Naive thymus-derived CD4-positive, alpha-beta T cell (primary cell): Measurements from ENCODE around the gene LRRC8D. TPM values are rescaled to one million over a fixed set of nuclear protein-coding genes. Genes with fewer than 3 reads are reported as not detected.

Experiments used
- ATAC-seq: fragments of 150-1000 bp; cut with Tn5 transposase; 2 replicates; pipeline ENCODE4 v1.10.0; 2021; ENCODE audit warnings: mild to moderate bottlenecking, moderate library complexity
- CTCF ChIA-PET: fragments of 350-600 bp; sonication (Branson Sonifier 250); formaldehyde crosslinking; loops from one replicate; lab custom pipeline; 2021; ENCODE audit warnings: antibody characterized with exemption; lab: Charles Lee
- POLR2A ChIA-PET: fragments of 350-600 bp; sonication (Branson Sonifier 250); formaldehyde crosslinking; loops from one replicate; lab custom pipeline; 2021; ENCODE audit warnings: antibody characterized with exemption, inconsistent platforms; lab: Charles Lee
- DNase-seq, 9 donors: peaks; one replicate each; pipeline versions ENCODE4 v3.0.0 to v3.0.0-alpha.2; 2020 to 2022; ENCODE audit warnings: mixed read lengths in 1 of 9
- H3K27ac ChIP-seq: one replicate; pipeline ENCODE4 v1.7.0; 2013; ENCODE audit warnings: mild to moderate bottlenecking, low read depth, low read length, moderate library complexity
- H3K27me3 ChIP-seq, 2 donors: one replicate each; pipeline ENCODE4 v1.7.0; 2013; ENCODE audit warnings: low read length in 2 of 2, mild to moderate bottlenecking in 2 of 2, moderate library complexity in 2 of 2; ENCODE audit not compliant: control insufficient read depth in 2 of 2, insufficient read depth in 2 of 2
- H3K36me3 ChIP-seq, 3 experiments: 1 replicate in 2 of 3; 2 replicates in 1 of 3; pipeline ENCODE4 v1.7.0; 2013; ENCODE audit warnings: low read length in 3 of 3, mild to moderate bottlenecking in 3 of 3, moderate library complexity in 1 of 3; ENCODE audit not compliant: insufficient read depth in 3 of 3, control insufficient read depth in 2 of 3
- H3K4me1 ChIP-seq, 2 donors: one replicate each; pipeline ENCODE4 v1.7.0; 2013; ENCODE audit warnings: low read length in 2 of 2, mild to moderate bottlenecking in 2 of 2, moderate library complexity in 1 of 2; ENCODE audit not compliant: control insufficient read depth in 2 of 2, insufficient read depth in 2 of 2
- H3K4me3 ChIP-seq: 2 replicates; pipeline ENCODE4 v1.7.0; 2013; ENCODE audit warnings: mild to moderate bottlenecking, low read length
- H3K9me3 ChIP-seq, 3 experiments: 1 replicate in 2 of 3; 2 replicates in 1 of 3; pipeline ENCODE4 v1.7.0; 2013; ENCODE audit warnings: low read length in 3 of 3; ENCODE audit not compliant: control insufficient read depth in 2 of 3
- H3K27ac Mint-ChIP-seq, 9 donors: one replicate each; pipeline ENCODE4 v1.8.0; 2020 to 2022; ENCODE audit warnings: mixed read lengths in 9 of 9, mild to moderate bottlenecking in 8 of 9, moderate library complexity in 5 of 9, inconsistent platforms in 2 of 9
- H3K27me3 Mint-ChIP-seq, 5 donors: one replicate each; pipeline ENCODE4 v1.8.0; 2021 to 2022; ENCODE audit warnings: mixed read lengths in 5 of 5, mild to moderate bottlenecking in 1 of 5
- H3K36me3 Mint-ChIP-seq, 5 donors: one replicate each; pipeline ENCODE4 v1.8.0; 2020 to 2022; ENCODE audit warnings: mixed read lengths in 5 of 5, mild to moderate bottlenecking in 3 of 5, inconsistent platforms in 1 of 5
- H3K4me1 Mint-ChIP-seq, 7 donors: one replicate each; pipeline ENCODE4 v1.8.0; 2020 to 2022; ENCODE audit warnings: mixed read lengths in 7 of 7, mild to moderate bottlenecking in 3 of 7, inconsistent platforms in 1 of 7
- H3K4me3 Mint-ChIP-seq, 10 donors: one replicate each; pipeline ENCODE4 v1.8.0; 2020 to 2022; ENCODE audit warnings: mild to moderate bottlenecking in 10 of 10, mixed read lengths in 10 of 10, moderate library complexity in 6 of 10, inconsistent platforms in 2 of 10
- H3K9me3 Mint-ChIP-seq, 11 donors: one replicate each; pipeline ENCODE4 v1.8.0; 2020 to 2022; ENCODE audit warnings: mixed read lengths in 11 of 11, mild to moderate bottlenecking in 4 of 11, inconsistent platforms in 1 of 11, moderate library complexity in 1 of 11
- intact Hi-C, 2 donors: fragments of 100-400 bp; cut with micrococcal nuclease; formaldehyde crosslinking; loops; one replicate each; pipeline ENCODE4 v1.15.1; 2023
- polyA plus RNA-seq, 2 donors: library from polyadenylated mRNA; unstranded; fragments of 300-500 nt; fragmentation: Illumina TruSeq; gene quantifications; one replicate each; pipeline ENCODE4 v1.2.3, GENCODE V29; 2021
- total RNA-seq, 6 experiments: library from RNA in 5 of 6; stranded (reverse) in 5 of 6; gene quantifications; 1 replicate in 5 of 6; 2 replicates in 1 of 6; pipeline ENCODE4 v1.2.3 and lab custom pipeline; 2021 to 2026

LRRC8D gene
- total and polyA plus RNA-seq, 7 experiments from 2014 or later = 21.1 to 65.7 (median 38.9) TPM

DNA sequence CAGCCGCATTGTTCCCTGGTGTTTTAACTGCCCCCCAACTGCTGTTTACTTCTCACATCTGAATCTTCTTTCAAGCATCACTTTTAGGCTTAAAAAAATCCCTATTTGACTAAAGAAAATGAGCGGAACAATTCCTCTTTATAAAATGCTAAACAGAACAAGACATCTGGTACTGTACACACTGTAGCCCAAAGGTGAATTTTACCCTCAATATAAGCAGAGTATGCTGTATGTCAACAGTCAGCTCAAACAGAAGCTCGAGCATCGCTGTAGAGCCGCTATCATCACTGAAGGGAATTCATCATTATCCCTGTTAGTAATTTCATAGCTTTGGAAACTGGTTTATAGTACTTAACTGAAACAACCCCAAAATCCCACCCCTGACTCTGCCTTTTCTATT is 85.3 kb downstream of the LRRC8D start:
- no peaks in the 10 kb centered on the region for H3K9me3 Mint-ChIP-seq
- Histone ChIP-seq H3K36me3 (peaks cover 0 to 5% (median 0%) of the 10 kb centered on the region in 3 experiments), H3K4me1 (no peaks in the 10 kb centered on the region), H3K9me3 (no peaks in the 10 kb centered on the region), H3K27me3 (no peaks in the 10 kb centered on the region), H3K27ac (no peak overlapping the region), H3K4me3 (no peak overlapping the region)
- H3K36me3 Mint-ChIP-seq = peaks cover 0 to 33% (median 10%) of the 10 kb centered on the region in 5 donors
- ATAC-seq (no peak), DNase-seq (no peak)
- no peaks in the 10 kb centered on the region for H3K27me3 Mint-ChIP-seq
- intact Hi-C loops = loop anchor here in 1 of 2 donors (5.0 kb wide), 1 partner anchor 64 kb away; no protein-coding TSS in a partner anchor
- ChIA-PET CTCF (no interaction called here), POLR2A (interaction anchor here (1.2 kb wide), 1 partner anchor 124 kb away, joined by 3 read pairs; no protein-coding TSS in a partner anchor)
- H3K27ac Mint-ChIP-seq = peak overlapping the region in 3 of 9 donors; percentile 1 to 67 (median 38)
- H3K4me1 Mint-ChIP-seq = peaks cover 20 to 78% (median 66%) of the 10 kb centered on the region in 7 donors
- H3K4me3 Mint-ChIP-seq = no peak overlapping the region

GRCh38 chr1:89907727-89908212 is 86.9 kb downstream of the LRRC8D start:
- peaks cover 0 to 32% (median 12%) of the 10 kb centered on the region in 5 donors for H3K36me3 Mint-ChIP-seq
- H3K36me3 ChIP-seq = no peaks in the 10 kb centered on the region
- ChIA-PET CTCF (no interaction called here), POLR2A (no interaction called here)
- H3K4me3 Mint-ChIP-seq = no peak overlapping the region
- no peaks in the 10 kb centered on the region for H3K9me3 Mint-ChIP-seq
- no peaks in the 10 kb centered on the region for H3K4me1 ChIP-seq
- peaks cover 27 to 76% (median 58%) of the 10 kb centered on the region in 7 donors for H3K4me1 Mint-ChIP-seq
- H3K27ac ChIP-seq = no peak overlapping the region
- H3K4me3 ChIP-seq = no peak overlapping the region
- intact Hi-C loops = loop anchor here in 1 of 2 donors (5.0 kb wide), 1 partner anchor 65 kb away; no protein-coding TSS in a partner anchor
- H3K9me3 ChIP-seq = no peaks in the 10 kb centered on the region
- ATAC-seq (no peak), DNase-seq (no peak)
- no peaks in the 10 kb centered on the region for H3K27me3 Mint-ChIP-seq
- H3K27me3 ChIP-seq = no peaks in the 10 kb centered on the region
- peak overlapping the region in 3 of 9 donors; percentile 14 to 60 (median 46) for H3K27ac Mint-ChIP-seq

GRCh38 chr1:89908273-89908671 is 87.4 kb downstream of the LRRC8D start:
- Mint-ChIP-seq H3K4me3 (no peak overlapping the region), H3K27ac (peak overlapping the region in 6 of 9 donors; percentile 14 to 70 (median 43)), H3K4me1 (peaks cover 30 to 76% (median 57%) of the 10 kb centered on the region in 7 donors), H3K27me3 (no peaks in the 10 kb centered on the region), H3K36me3 (peaks cover 0 to 37% (median 13%) of the 10 kb centered on the region in 5 donors), H3K9me3 (no peaks in the 10 kb centered on the region)
- intact Hi-C loops = loop anchor here in 1 of 2 donors (5.0 kb wide), 1 partner anchor 66 kb away; no protein-coding TSS in a partner anchor
- POLR2A ChIA-PET = interaction anchor here (1.0 kb wide), 1 partner anchor 11 kb away, joined by 3 read pairs; no protein-coding TSS in a partner anchor
- Histone ChIP-seq H3K36me3 (no peaks in the 10 kb centered on the region), H3K4me3 (no peak overlapping the region), H3K27ac (no peak overlapping the region), H3K4me1 (no peaks in the 10 kb centered on the region), H3K27me3 (no peaks in the 10 kb centered on the region), H3K9me3 (no peaks in the 10 kb centered on the region)
- ATAC-seq (no peak), DNase-seq (no peak)
- CTCF ChIA-PET = no interaction called here

- peaks cover 32 to 72% (median 53%) of the 10 kb centered on the region in 7 donors for H3K4me1 Mint-ChIP-seq
- Histone ChIP-seq H3K36me3 (no peaks in the 10 kb centered on the region), H3K9me3 (no peaks in the 10 kb centered on the region), H3K27me3 (no peaks in the 10 kb centered on the region), H3K4me3 (no peak overlapping the region), H3K27ac (no peak overlapping the region), H3K4me1 (no peaks in the 10 kb centered on the region)
- intact Hi-C loops = loop anchor here in 1 of 2 donors (5.0 kb wide), 1 partner anchor 67 kb away; no protein-coding TSS in a partner anchor
- peak overlapping the region in 1 of 10 donors; percentile 18 for H3K4me3 Mint-ChIP-seq
- ChIA-PET POLR2A (interaction anchor here (1.0 kb wide), 1 partner anchor 10 kb away, joined by 3 read pairs; no protein-coding TSS in a partner anchor), CTCF (interaction anchor here (0.7 kb wide), 1 partner anchor 27 kb away, joined by 4 read pairs; no protein-coding TSS in a partner anchor)
- H3K27me3 Mint-ChIP-seq = no peaks in the 10 kb centered on the region
- peak; percentile 67 for ATAC-seq
- peaks cover 0 to 39% (median 13%) of the 10 kb centered on the region in 5 donors for H3K36me3 Mint-ChIP-seq
- no peaks in the 10 kb centered on the region for H3K9me3 Mint-ChIP-seq
- no peak for DNase-seq
- peak overlapping the region in 8 of 9 donors; percentile 13 to 70 (median 30) for H3K27ac Mint-ChIP-seq
These were observed 88.0 kb downstream of the LRRC8D start for GRCh38 chr1:89908672-89909436.

GRCh38 chr1:89910268-89910667 is 89.4 kb downstream of the LRRC8D start:
- ChIA-PET POLR2A (no interaction called here), CTCF (no interaction called here)
- Mint-ChIP-seq H3K9me3 (no peaks in the 10 kb centered on the region), H3K27me3 (no peaks in the 10 kb centered on the region), H3K4me1 (peaks cover 32 to 64% (median 47%) of the 10 kb centered on the region in 7 donors), H3K4me3 (no peak overlapping the region), H3K36me3 (peaks cover 0 to 38% (median 15%) of the 10 kb centered on the region in 5 donors), H3K27ac (no peak overlapping the region)
- no peak overlapping the region for H3K4me3 ChIP-seq
- no peaks in the 10 kb centered on the region for H3K4me1 ChIP-seq
- no peak overlapping the region for H3K27ac ChIP-seq
- DNase-seq (no peak), ATAC-seq (no peak)
- intact Hi-C loops = no loop called here
- no peaks in the 10 kb centered on the region for H3K9me3 ChIP-seq
- no peaks in the 10 kb centered on the region for H3K27me3 ChIP-seq
- no peaks in the 10 kb centered on the region for H3K36me3 ChIP-seq

DNA sequence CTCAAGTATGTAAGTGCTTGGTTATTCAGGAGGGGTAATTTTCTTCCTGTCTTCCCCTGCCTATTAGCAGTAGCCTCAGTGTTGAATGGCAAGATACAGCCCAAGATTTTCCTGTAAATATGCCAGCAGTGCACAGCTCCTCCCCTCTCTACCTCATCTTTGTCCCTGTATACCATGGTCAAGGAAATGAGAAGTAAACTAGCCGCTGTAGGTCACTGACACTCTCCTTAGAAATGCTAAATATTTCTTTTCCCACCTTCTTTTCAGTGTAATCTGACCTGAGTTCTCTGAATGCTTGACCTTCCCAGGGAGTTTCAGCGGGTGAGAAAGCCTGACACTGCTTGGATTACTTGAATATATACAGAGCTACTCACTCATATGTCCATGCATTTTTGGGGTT is 89.9 kb downstream of the LRRC8D start:
- Histone ChIP-seq H3K27ac (no peak overlapping the region), H3K36me3 (no peaks in the 10 kb centered on the region), H3K4me3 (no peak overlapping the region), H3K27me3 (no peaks in the 10 kb centered on the region), H3K4me1 (no peaks in the 10 kb centered on the region), H3K9me3 (no peaks in the 10 kb centered on the region)
- DNase-seq = no peak
- ChIA-PET CTCF (interaction anchor here (1.2 kb wide), 1 partner anchor 10 kb away, joined by 3 read pairs; no protein-coding TSS in a partner anchor), POLR2A (interaction anchor here (0.6 kb wide), 1 partner anchor 784 kb away, joined by 4 read pairs; no protein-coding TSS in a partner anchor)
- Mint-ChIP-seq H3K4me3 (no peak overlapping the region), H3K27ac (no peak overlapping the region), H3K4me1 (peaks cover 29 to 62% (median 42%) of the 10 kb centered on the region in 7 donors), H3K9me3 (no peaks in the 10 kb centered on the region), H3K36me3 (peaks cover 0 to 36% (median 16%) of the 10 kb centered on the region in 5 donors), H3K27me3 (no peaks in the 10 kb centered on the region)
- no peak for ATAC-seq
- intact Hi-C loops = no loop called here
